Prostate gland (tissue), 2 donors: Measurements from ENCODE around the gene ZC3H15. TPM values are rescaled to one million over a fixed set of nuclear protein-coding genes. Genes with fewer than 3 reads are reported as not detected.

ENCODE experiments used
- DNase-seq: peaks from one replicate; pipeline ENCODE4 v3.0.0-alpha.2; 2019; ENCODE audit warnings: low spot score
- H3K27ac ChIP-seq, 2 donors: fragments of 200-600 bp; sonication (generic); 2 replicates each; pipeline ENCODE4 v1.5.1; 2017 to 2019
- H3K27me3 ChIP-seq: fragments of 200-600 bp; sonication (generic); replicated peaks from 2 replicates; pipeline ENCODE4 v1.5.1; 2019; ENCODE audit not compliant: insufficient read depth
- H3K36me3 ChIP-seq, 2 donors: fragments of 200-600 bp; sonication (generic); 1 replicate in 1 of 2; 2 replicates in 1 of 2; pipeline versions ENCODE4 v1.5.1 to v1.8.1; 2017 to 2019
- H3K4me1 ChIP-seq: fragments of 200-600 bp; sonication (generic); replicated peaks from 2 replicates; pipeline ENCODE4 v1.5.1; 2019
- H3K4me3 ChIP-seq, 2 donors: fragments of 200-600 bp; sonication (generic); 2 replicates each; pipeline ENCODE4 v1.5.1; 2017 to 2019
- H3K9me3 ChIP-seq: fragments of 200-600 bp; sonication (generic); 2 replicates; pipeline ENCODE4 v1.5.1; 2017
- POLR2A ChIP-seq: fragments of 450-650 bp; IDR thresholded peaks from one replicate; pipeline ENCODE4 v1.6.1; 2016; ENCODE audit warnings: antibody characterized with exemption, mild to moderate bottlenecking
- POLR2AphosphoS5 ChIP-seq: sonication (generic); formaldehyde crosslinking; IDR thresholded peaks from one replicate; pipeline ENCODE4 v1.6.1; 2017; ENCODE audit warnings: antibody characterized with exemption
- WGBS: methylation state at CpG from one replicate; pipeline ENCODE4 v1.1.5; 2018; 5-methylcytosine and 5-hydroxymethylcytosine counted together
- intact Hi-C: fragments of 100-400 bp; cut with DNase I; formaldehyde crosslinking; loops from one replicate; pipeline ENCODE4 v1.14.2; 2022
- total RNA-seq, 2 donors: library from RNA; depleted of rRNA; stranded (reverse); fragments of >200 nt; gene quantifications; one replicate each; pipeline ENCODE4 v1.1.0, GENCODE V29; 2016
- TF ChIP-seq, protein P1 (sequence below), 4 experiments: fragments of 200-600 bp in 2 of 4; fragments of 450-650 bp in 2 of 4; sonication (generic) in 2 of 4; IDR thresholded peaks; 1 replicate in 3 of 4; 2 replicates in 1 of 4; pipeline ENCODE4 v1.5.1; 2016 to 2019; ENCODE audit warnings: antibody characterized with exemption in 4 of 4, mild to moderate bottlenecking in 2 of 4, moderate library complexity in 2 of 4

Gene ZC3H15
- total RNA-seq, 2 donors from 2014 or later = 44.6 to 45.3 TPM

DNA sequence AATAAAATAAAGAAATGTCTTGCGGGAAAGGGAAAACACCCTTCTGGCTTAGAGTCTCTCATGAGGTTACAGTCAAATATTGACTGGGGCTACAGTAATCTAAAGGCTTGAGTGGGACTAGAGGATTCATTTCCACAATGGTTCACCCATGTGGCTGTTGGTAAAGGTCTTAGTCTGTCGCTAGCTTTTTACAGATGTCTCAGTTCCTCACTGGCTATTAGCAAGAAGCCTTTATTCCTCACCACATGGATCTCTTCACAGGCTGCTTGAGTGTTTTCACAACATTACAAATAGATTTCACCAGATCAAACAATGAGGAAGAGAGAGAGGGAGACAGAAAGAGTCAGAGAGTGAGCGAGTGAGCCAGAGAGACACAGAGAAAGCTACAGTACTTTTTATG lies 8.3 kb upstream of the ZC3H15 start:
- Histone ChIP-seq H3K27me3 (no peaks in the 10 kb centered on the region), H3K27ac (no peak overlapping the region), H3K9me3 (no peaks in the 10 kb centered on the region), H3K4me3 (no peak overlapping the region), H3K4me1 (no peaks in the 10 kb centered on the region), H3K36me3 (no peaks in the 10 kb centered on the region)
- DNase-seq = no peak
- TF ChIP-seq POLR2A (no peak), POLR2AphosphoS5 (no peak)
- TF ChIP-seq, protein P1, sequence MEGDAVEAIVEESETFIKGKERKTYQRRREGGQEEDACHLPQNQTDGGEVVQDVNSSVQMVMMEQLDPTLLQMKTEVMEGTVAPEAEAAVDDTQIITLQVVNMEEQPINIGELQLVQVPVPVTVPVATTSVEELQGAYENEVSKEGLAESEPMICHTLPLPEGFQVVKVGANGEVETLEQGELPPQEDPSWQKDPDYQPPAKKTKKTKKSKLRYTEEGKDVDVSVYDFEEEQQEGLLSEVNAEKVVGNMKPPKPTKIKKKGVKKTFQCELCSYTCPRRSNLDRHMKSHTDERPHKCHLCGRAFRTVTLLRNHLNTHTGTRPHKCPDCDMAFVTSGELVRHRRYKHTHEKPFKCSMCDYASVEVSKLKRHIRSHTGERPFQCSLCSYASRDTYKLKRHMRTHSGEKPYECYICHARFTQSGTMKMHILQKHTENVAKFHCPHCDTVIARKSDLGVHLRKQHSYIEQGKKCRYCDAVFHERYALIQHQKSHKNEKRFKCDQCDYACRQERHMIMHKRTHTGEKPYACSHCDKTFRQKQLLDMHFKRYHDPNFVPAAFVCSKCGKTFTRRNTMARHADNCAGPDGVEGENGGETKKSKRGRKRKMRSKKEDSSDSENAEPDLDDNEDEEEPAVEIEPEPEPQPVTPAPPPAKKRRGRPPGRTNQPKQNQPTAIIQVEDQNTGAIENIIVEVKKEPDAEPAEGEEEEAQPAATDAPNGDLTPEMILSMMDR (IDR thresholded peaks at IDR 0.05) = no peak
- 88% methylated on average over 3 of the region's 3 CpGs for WGBS
- intact Hi-C loops = no loop called here

DNA sequence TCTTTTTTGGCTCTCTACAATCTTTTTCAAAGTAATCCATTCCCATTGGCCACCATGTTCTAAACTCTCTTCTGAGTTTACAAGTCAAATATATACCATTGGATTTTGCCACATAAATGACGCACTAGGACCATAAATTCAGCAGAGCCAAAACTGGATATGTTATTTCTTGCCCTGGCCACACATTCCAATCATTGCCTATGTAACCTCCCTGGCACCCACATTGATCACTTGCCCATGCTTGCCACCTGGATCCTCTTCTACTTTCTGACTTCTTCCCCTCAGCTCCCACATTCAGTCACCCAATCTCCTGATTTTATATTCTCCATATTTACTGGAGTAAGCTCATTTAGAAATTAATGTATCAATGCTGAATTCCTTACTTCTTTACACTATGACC lies 5.1 kb upstream of the ZC3H15 start:
- H3K4me3 ChIP-seq = no peak overlapping the region
- H3K27ac ChIP-seq = no peak overlapping the region
- DNase-seq = no peak
- TF ChIP-seq, protein P1 (IDR thresholded peaks at IDR 0.05) = no peak
- no peak for TF ChIP-seq POLR2A
- no peak for TF ChIP-seq POLR2AphosphoS5
- no peaks in the 10 kb centered on the region for H3K4me1 ChIP-seq
- no peaks in the 10 kb centered on the region for H3K36me3 ChIP-seq
- WGBS = 70% methylated on average over 1 of the region's 1 CpG
- no peaks in the 10 kb centered on the region for H3K27me3 ChIP-seq
- no peaks in the 10 kb centered on the region for H3K9me3 ChIP-seq
- intact Hi-C loops = no loop called here

DNA sequence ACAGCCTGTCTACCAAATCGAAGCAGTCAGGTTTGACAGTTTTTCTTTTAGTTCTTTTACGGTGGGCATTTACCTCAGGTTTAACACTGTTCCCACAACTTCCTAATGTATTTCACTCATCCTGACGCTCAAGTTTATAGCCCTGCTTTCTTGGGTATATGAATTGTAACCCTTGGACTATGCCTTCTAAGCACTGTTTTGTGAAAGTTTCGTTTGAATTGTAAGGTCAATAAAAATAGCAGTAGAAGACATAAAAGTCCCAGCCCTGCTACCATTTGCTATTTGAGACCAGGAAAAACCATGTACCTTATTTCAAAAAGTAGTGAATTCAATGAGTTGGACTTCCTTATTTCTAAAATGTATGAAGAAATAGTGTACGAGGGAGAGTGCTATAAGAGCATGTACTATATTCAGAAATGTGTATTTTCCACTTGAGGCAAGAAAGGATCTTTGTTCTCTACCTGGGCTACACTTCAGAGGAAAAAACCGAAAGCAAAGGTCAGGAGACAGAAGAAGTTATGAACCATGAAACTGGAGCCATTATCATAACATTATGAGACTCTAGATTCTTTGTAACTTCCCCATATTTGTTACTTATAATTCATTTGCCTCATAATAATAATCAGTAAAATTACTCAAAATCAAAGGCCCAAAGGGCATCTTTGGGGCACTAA lies 1.9 kb upstream of the ZC3H15 start:
- no peaks in the 10 kb centered on the region for H3K4me1 ChIP-seq
- no peaks in the 10 kb centered on the region for H3K27me3 ChIP-seq
- intact Hi-C loops = no loop called here
- H3K4me3 ChIP-seq = no peak overlapping the region
- DNase-seq = no peak
- TF ChIP-seq POLR2A = no peak
- TF ChIP-seq POLR2AphosphoS5 = no peak
- TF ChIP-seq, protein P1 (IDR thresholded peaks at IDR 0.05) = no peak
- no peak overlapping the region for H3K27ac ChIP-seq
- no peaks in the 10 kb centered on the region for H3K9me3 ChIP-seq
- WGBS = 42% methylated on average over 6 of the region's 6 CpGs
- H3K36me3 ChIP-seq = no peaks in the 10 kb centered on the region

DNA sequence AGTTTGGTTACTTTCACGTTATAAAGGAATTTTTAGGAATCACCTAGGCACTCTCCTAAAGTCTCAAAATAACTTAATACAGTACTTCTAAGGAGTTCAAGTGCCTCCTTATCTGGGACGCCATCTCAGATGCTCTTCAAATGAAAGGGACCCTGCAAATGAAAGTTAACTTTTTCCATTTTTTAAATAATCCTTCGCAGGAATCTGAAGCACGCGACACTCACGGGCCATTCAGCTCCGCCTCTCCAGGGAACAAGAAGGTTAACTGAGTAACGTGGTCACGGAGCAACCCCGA lies 537 bp upstream of the ZC3H15 start:
- WGBS = 0% methylated on average over 10 of the region's 10 CpGs
- H3K9me3 ChIP-seq = no peaks in the 10 kb centered on the region

More for the DNA sequence above, 537 bp upstream of the ZC3H15 start:
- Histone ChIP-seq H3K4me1 (no peaks in the 10 kb centered on the region), H3K4me3 (peak overlapping the region; percentile 84 to 91), H3K36me3 (no peaks in the 10 kb centered on the region), H3K27ac (peak overlapping the region; percentile 91 to 95), H3K27me3 (no peaks in the 10 kb centered on the region)
- intact Hi-C loops = loop anchor here (5.0 kb wide), 1 partner anchor 107 kb away; the partner anchor contains the start of gene ITGAV
- DNase-seq = no peak
- TF ChIP-seq POLR2A (no peak), POLR2AphosphoS5 (no peak)
- TF ChIP-seq, protein P1 (IDR thresholded peaks at IDR 0.05) = no peak
